ENCODE data around the gene APEH.

APEH gene

GRCh38 chr3:49732597-49732996 lies 58.4 kb downstream of the APEH start:
- no peak for DNase-seq

- no peak for DNase-seq
These were observed 59.4 kb downstream of the APEH start for GRCh38 chr3:49733551-49733950.

All from activated naive CD4-positive, alpha-beta T cell treated with Interleukin-2 at 50 U/mL for 16 hours (primary cell).